Stimulated activated CD4-positive, alpha-beta T cell treated with anti-CD3 and anti-CD28 coated beads, Interleukin-1b, Interleukin-23, amount 100 ng/mL, for 1 hour (primary cell): Measurements from ENCODE around the gene FBXO44.
A peak's percentile ranks its signal among the peaks of the same experiment; 100 is the strongest.

ENCODE experiments used
- DNase-seq, 2 donors: peaks; one replicate each; pipeline ENCODE4 v3.0.0-alpha.2; 2020; ENCODE audit warnings: low read depth in 2 of 2

Gene FBXO44

DNA sequence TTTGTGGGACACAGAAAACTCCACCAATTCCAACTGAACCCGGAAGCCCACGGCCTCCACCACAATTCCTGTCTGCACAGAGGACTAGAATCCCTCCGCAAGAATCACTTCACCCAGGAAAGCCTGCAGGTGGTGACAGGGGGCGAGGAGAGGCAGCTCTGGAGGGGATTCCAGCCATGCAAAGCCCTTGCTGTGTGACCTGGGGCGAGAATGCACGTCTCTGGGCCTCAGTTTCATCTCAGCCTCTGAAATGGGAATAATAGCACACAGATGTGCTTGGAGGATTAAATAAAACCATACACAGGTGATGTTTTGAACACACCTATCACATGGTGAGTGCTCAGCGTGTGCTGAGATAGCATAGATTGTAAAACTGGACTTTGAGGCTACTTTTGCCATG, 14.6 kb upstream of the FBXO44 start:
- no peak for DNase-seq

DNA sequence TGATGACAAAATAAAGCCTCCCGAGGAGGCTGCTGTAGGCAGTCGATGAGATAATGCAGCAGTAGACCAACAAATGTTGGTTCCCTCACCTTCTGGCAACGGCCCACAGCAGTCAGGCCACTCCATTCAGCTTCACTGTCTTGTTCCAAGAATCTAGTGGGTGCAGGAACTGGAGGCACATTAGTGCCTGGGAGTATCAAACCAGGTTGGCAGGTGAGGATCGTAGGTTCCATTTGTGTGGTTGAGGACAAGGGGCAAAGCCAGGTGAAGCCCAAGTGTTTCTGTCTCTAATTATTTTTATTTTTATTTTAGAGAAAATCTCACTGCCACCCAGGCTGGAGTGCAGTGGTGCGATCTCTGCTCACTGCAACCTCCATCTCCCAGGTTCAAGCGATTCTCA, 13.7 kb upstream of the FBXO44 start:
- no peak for DNase-seq

DNA sequence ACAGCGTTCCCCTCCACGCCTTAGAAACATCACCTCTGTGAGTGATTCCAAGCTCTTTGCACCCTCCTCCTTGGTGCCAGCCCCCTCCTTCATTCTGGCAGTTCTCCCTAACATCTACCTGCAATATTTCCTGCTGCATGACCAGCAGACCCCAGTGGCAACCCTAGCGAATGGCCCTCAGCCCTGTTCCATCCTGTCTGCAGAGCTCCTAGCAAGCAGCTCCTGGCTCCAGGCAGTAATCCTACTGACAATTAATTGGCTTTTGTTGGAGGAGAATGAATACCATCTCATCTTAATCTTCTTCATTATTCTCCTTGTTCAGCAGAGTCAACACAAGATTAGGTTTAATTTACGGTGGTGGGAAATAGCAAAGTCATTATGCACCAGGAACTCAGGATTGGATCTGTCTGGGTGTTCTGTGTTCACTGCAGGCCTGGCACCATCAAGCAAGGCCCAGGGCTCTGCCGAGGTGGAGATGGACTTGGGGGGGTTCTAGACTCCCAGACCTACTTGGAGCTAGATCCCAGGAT, 12.8 kb upstream of the FBXO44 start:
- DNase-seq: no peak

DNA sequence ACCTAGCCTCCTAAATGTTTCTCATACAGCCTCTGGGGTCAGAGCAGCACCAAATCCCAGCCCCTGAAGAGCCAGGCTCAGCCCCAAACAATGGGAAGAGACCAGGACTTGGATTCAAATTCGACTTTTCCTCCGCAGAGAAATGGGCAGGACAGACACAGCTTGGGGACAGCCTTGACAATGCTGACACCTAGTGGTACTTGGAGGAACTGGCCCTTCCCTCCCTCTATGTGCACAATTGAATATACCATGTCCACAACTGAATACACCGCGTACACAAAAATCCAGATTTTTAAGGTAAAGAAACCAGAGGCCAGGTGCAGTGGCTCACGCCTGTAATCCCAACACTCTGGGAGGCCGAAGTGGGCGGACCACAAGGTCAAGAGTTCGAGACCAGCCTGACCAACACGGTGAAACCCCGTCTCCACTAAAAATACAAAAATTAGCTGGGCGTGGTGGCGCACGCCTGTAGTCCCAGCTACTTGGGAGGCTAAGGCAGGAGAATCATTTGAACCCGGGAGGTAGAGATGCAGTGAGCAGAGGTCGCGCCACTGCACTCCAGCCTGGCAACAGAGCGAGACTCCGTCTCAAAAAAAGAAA, 12.2 kb upstream of the FBXO44 start:
- DNase-seq: peak; percentile 22 to 58

DNA sequence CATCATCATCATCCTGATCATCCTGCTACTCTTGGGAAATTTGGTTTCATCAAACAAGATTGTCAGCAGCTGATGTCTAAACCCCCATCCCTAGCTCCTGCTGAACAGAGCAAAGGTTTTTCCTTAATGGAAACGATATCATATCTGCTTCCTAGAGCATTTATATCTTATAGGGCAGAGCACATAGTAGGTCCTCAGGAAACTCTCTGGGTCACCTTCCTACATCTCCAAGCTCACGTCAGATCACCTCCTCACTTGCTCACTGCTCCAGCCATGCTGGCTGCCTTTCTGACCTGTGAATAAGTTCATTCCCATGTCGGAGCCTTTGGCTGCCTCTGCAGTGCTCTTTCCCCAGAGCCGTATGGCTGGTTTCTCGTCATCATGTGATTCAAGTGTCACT, 10.9 kb upstream of the FBXO44 start:
- DNase-seq: no peak

DNA sequence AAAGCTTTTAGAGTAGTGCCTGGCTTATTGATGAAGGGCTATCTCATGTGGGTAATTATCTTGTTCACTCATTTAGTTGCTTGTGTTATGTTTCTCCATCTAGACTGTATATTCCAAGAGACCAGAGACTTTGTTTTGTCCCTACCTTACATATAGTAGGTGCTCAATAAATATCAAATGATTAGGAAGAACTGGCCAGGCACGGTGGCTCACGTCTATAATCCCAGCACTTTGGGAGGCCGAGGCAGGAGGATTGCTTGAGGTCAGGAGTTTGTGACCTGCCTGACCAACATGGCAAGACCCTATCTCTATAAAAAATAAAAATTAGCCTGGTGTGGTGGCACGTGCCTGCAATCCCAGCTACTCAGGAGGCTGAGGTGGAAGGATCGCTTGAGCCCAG, 9.4 kb upstream of the FBXO44 start:
- DNase-seq: no peak

DNA sequence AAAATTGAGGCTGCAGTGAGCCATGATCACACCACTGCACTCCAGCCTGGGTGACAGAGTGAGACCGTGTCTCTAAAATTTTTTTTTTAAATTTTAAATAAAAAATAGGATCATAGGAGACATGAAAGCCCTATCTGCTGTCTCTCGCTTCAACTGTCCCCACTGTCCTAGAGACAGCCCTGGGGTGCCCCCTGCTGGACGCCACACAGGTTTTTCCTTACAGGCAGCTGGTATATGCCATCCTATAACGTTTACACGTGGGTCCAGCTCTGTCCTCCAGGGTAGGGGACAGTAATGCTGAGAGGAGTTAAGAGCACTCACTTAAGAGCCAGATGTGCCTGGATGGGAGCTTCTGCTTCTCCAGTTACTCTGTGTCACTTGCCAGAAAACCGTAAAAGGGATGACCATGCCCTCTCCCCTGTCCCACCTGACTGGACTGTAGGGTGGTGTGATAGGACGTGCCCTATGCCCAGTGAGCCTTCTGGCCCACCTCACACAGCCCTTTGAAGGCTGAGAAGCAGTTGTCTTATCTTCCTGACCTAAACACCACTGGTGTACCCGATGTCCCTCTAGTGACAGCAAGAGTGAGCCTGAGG, 8.9 kb upstream of the FBXO44 start:
- peak; percentile 56 to 71 for DNase-seq

DNA sequence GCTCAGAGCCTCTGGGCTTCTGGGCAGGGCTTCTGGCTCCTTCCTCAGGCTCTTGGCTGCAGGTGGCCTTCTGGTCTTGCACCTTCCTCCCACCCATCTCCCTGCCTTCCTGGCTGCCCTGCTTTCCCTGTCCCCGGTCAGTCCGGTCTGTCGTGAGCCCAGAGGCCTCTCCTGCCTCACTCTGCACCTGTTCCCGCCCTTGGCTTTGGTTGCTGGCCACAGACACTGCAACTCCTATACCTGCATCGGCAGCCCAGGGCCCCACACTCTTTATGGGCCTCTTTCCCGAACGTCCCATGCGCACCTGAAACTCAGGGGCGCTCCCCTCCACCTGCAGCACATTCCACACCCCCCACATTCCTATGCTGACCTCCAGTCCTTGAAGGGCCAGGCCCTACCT, 8.4 kb upstream of the FBXO44 start:
- DNase-seq: no peak

DNA sequence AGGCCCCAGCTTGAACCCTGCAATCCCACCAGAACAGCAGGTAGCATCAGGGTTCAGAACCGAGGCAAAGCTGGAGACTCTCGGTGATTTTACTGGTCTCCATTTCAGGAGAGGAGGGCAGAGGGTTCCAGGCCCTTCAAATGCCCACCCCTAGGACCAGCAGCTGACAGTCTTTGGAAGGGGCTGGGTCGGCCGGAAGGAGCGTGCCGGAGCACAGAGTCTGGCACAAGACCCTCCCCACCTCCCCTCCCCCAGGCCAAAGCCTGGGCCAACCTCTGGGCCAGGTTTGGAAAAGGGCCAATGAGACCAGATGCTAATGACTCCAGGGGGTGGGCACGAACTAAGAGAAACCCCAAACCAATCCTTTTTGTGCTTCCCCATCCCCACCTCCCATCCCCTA, 7.3 kb upstream of the FBXO44 start:
- no peak for DNase-seq

DNA sequence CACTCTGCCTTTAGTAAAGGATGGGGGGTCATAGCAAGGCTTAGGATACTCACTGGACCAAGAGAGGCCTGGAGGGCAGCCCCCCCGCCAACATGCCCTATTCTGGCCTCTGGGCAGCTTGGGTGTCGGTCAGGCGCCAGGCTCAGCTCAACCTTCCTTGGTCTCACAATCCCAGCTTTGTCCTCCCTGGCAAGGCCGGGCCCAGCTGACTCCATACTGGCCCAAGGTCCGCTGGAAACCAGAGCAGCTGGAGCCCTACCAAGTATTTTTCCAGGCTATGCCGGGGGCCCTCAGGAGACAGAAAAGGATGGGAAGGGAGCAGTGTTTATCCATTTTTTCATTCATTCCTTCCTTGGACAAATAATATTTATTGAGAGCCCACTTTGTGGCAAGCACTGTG, 6.6 kb upstream of the FBXO44 start:
- DNase-seq: no peak

DNA sequence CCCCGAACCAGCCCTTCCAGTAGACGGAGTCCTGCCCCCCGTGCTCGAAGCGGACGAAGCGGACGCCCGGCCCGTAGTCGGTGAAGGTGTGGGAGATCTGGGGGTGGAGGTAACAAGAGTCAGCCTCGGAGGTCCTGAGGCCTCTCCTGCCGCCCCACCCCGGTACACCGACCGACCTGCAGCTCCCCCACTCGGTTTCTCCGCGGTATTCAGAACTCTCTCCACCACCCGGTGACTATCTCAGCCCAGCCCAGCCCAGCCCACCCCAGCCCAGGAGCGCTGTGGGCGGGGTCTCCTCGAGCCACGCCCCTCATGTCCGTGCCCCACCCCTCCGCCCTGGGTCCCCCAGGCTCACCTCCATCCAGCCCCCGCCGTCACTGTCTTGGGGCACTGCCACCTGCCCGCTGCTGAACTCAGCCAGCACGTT, 5.9 kb upstream of the FBXO44 start:
- no peak for DNase-seq

DNA sequence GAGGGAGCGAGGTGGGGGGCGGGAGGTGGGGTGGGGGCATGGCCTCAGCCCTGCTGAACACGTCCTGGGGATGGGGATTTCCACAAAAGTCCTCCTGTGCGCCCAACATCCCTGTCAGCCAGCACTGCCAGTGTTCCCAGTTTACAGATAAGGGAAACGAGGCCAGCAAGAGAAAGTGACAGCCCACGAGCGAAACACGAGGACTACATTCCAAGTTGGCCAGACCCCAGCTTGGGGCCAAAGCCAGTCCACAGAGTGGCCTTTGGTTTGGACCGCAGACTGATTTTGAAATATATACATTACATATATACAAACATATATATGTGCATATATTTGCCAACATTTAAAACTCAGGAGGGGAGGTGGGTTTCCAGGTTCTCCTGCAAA, 5.4 kb upstream of the FBXO44 start:
- no peak for DNase-seq

DNA sequence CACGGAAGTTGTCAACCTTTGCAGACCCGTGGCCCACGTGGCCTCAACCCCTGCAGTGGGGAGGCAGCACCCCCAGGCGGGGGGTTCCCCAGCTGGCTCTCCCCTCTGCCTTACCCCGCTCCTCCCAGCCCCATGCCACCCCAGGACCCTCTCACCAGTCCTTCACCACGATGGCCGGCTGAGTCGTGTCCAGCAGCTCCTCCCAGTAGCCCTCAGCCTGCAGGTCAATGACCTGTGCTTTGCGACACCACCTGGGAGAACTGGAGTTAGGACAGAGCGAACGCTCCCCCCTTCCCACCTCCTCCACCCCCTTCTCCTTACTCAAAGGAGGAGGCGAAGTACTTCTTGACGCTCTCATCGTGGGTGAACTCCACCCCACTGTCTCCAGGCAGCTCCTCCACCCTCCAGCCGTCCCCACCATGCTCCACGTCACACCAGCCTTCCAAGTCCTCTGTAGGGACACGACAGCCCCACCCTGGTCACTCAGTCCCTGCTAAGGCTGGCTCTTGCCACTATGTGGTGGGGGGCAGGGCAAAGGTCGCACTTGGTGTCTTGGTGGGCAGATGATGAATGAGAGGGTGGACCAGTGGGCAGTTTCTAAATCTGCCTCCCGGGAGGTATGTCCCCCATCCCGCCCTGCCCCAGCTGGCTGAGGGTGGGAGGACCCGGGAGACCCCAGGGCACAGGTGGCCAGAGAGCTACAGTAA, 4.9 kb upstream of the FBXO44 start:
- DNase-seq: no peak

DNA sequence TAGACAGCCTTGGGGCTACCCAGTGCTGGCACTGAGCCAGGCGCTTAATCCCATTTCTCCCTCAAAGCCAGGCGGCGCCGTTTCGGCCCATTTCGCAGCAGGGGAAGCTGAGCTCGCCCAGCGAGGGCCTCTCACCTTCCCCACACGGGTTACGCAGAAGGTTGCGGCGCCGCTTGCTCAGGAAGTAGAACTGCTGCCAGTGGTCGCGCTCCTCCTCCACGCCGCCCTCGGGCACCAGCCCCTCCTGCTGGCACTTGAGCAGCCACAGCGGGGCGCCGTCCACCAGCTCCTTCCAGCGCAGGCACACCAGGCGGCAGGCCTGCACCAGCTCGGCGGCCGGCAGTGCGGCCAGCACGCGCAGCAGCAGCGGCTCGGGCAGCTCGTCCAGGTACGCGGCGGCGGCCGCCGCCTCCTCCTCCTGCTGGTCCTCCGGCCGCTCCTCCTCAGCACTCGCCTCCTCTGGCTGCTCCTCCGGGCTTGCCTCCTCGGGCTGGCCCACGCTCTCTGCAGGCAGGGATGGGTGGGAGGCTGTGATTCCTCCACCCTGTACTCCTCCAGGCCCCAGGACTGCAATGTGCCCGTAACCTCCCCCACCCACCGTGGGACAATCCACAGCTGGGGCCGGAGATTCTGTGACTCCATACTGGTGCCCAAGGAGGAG, 4.2 kb upstream of the FBXO44 start:
- peak; percentile 29 to 50 for DNase-seq

DNA sequence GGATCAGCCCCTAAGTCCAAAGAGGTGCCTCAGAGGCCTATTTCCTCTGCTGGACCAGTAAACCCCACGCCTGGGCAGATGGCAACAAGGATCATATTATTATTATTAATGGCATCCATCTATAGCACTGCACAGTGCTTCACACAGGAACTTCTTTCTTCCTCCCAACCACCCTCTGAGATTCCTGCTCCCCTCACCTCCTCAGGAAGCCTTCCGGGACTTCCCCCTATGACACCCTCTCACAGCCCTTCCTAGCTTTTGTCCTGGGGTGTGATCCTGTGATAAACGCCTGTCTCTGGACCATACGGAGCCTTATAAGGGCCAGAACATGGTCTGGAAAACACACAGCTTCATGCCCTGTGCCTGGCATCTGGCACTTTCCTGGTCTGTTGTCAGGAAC, 3.7 kb upstream of the FBXO44 start:
- DNase-seq: no peak

DNA sequence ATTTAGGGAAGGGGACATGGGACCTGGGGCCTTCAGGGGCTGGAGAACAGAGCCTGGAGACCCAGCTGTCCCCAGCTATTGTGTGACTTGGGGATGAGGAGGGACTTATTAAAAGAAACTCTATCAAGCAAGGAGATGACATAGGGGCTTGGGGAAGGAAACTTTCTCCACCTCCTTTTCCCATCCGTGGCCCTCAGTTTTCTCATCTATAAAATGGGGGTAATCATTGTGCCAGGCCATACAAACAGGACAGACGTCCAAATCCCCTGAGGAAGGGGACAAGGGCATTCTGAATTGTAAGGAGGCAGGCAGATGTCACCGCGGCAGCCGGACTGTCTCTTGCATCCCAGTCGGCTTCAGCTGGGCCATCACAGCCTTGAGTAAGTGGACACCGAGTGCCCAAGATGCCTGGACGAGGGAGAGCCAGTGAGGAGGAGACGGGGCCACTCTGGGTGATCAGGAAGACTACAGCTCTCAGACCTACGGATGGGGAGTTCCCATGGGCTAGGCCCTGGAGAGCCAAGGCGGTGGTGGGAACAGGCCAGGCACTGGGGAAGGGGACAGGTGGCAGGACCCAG, 2.4 kb upstream of the FBXO44 start:
- no peak for DNase-seq

DNA sequence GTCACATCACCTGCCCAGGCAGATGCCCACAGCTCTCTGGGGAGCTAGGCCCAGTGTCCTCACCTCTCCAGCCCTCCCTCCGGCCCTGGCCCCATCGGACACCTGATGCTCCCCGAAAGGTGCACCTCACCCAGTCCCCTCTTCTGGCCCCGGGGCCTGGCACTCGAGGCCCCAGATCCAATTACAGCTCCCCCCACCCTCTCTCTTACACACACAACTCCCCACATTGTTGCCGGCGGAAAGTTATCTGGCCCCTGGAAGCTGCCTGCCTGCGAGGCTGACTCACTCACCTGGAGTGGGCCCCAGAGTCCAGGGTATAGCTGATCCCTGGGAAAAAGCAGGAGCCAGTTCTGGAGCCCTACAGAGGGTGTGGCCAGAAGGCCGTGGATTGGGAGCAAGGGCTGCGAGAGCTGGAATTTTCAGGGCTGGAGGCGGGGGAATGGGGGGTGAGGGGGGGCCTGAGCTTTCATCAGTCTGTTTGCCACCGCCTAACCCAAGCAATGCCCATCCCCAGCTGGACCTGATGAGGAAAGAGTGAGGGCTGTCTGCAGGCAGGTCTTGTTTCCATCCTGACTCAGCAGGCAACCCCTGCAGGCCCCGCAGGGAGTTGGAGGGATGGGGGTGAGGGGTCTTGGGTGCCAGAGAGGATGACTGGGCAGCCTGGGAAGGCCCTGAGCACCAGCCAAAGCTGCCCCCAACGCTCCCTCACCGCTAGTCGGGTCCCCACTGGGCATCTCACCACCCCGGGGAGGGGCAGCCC, 1.4 kb upstream of the FBXO44 start:
- no peak for DNase-seq

DNA sequence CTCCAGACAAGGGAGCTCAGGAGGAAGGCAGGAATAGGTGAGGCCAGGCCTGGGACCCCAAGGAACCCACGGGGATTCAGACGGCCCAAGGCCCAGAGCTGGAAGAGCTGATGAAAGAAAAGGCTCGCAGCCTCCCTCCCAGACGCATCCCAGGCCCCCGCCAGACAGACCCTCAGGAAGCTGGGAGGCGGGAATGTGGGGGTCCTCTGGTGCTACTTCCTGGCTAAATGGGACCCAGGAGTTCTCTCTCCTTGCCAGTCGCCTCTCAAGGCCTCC, 878 bp upstream of the FBXO44 start:
- no peak for DNase-seq

DNA sequence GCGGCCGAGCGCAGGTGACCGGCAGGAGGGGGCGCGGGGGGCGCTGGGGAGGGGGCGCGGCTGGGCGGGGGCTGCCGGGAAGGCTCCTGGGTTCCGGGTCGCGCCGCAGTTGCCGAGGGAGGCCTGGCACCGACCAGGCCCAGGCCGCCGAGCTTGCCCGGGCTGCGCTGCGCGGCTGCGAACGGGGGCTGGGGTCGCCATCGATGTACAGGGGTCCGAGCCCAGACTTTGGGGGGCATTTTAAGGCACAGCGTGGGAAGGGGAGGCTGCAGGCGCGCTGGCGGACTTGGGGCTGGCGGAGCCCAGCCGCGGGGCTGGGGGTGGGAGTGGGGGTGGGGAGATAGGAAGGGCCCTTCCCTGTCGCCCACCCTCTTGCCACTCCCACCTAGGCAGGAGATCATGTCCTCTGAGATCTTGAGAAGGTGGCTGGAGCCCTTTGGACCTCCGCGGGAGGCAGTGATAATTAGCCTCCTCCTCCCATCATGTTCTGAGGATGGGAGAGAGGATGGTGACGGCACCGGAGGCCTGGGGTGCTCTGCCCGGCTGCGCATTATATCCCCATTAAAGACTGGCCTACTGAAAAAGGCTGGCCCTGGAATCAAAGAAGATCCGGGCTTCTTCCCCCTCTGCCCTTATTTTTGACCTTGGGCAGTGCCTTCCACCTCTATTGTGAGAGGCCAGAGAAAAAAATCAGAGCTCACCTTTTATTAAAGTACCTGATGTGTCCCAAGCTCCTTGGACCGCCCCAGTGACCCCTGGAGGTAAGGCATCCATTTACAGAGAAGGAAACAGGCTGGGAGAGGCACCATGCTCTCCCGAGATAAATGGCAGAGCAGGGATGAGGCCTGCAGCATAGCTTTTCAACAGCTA, 497 bp downstream of the FBXO44 start:
- DNase-seq: no peak

DNA sequence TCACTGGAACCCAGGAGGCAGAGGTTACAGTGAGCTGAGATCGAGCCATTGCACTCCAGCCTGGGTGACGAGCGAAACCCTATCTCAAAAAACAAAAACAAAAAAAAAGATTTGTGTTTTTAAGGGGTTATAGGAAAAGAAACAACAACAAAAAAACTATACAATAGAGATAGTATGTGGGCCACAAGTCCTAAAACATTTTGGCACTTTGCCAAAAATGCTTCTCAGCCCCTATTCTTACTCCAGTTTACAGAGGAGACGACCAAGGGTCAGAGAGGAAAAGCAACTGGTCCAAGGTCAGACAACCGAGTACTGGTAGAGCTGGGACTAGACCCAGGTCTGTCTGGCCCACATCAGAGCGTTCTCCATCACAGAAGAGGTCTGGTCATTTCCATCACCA, 3.0 kb downstream of the FBXO44 start:
- DNase-seq: no peak

DNA sequence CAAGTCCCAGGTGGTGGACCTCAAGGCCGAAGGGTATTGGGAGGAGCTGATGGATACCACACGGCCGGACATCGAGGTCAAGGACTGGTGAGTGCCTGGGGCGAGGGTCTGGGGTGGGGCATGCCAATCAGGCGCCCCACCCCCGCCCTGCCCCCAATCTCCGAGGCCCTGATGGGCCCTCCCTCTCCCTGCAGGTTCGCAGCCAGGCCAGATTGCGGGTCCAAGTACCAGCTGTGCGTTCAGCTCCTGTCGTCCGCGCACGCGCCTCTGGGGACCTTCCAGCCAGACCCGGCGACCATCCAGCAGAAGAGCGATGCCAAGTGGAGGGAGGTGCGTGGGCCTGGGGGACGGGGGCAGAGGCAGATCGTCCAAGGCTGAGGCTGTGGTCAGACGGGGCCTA, 3.9 kb downstream of the FBXO44 start:
- DNase-seq: no peak
